HCT116 (cell line): ENCODE results near the gene ZMYND11.

Source experiments
- CTCF ChIP-seq, 3 experiments: fragments of 200-600 bp in 1 of 3; sonication (generic) in 1 of 3; IDR thresholded peaks in 2 of 3; conservative IDR thresholded peaks in 1 of 3; 2 replicates each; pipeline ENCODE4 v1.5.1; 2012 to 2017; ENCODE audit warnings: low read depth in 2 of 3, low read length in 2 of 3, antibody characterized with exemption in 1 of 3, borderline replicate concordance in 1 of 3, control low read depth in 1 of 3, mild to moderate bottlenecking in 1 of 3, mixed read lengths in 1 of 3, mixed run types in 1 of 3, moderate library complexity in 1 of 3; ENCODE audit not compliant: insufficient read depth in 1 of 3
- EZH2 ChIP-seq: fragments of 200-600 bp; sonication (generic); IDR thresholded peaks from 2 replicates; pipeline ENCODE4 v1.6.1; 2017; ENCODE audit warnings: antibody characterized with exemption, mixed run types
- JUND ChIP-seq: IDR thresholded peaks from 2 replicates; pipeline ENCODE4 v1.6.1; 2012
- ZNF274 ChIP-seq: fragments of 200-500 bp; sonication (Bioruptor generic); IDR thresholded peaks from 2 replicates; pipeline ENCODE4 v1.6.1; 2014; ENCODE audit warnings: mild to moderate bottlenecking, low read depth, low read length, inconsistent platforms

GRCh38 chr10:241966-242643 is 106.8 kb downstream of the ZMYND11 start:
- no peak for TF ChIP-seq JUND
- no peak for TF ChIP-seq ZNF274
- TF ChIP-seq EZH2, result no peak
- TF ChIP-seq CTCF (IDR thresholded peaks at IDR 0.05 in 2 of 3, conservative IDR thresholded peaks at IDR 0.05 in 1 of 3; ENCODE audit: borderline replicate concordance in 1 of 3, insufficient read depth in 1 of 3, low read depth in 2 of 3, low read length in 2 of 3), result no peak
